Panc1 (cell line): ENCODE results near the gene BCR. TPM values are rescaled to one million over a fixed set of nuclear protein-coding genes. Genes with fewer than 3 reads are reported as not detected.

Source experiments
- ATAC-seq: fragments of 200-7000 bp; cut with Tn5 transposase; 2 replicates; pipeline ENCODE4 v1.9.1; 2020; ENCODE audit warnings: mild to moderate bottlenecking, moderate library complexity
- BruUV-seq: library from RNA; stranded (reverse); fragments of 400-500 nt; replicated peaks from 2 replicates; lab custom pipeline; 2021; lab: Mats Ljungman, UMichigan
- CTCF ChIA-PET: fragments of 300-600 bp; sonication (Branson Sonifier 250); formaldehyde crosslinking; loops from one replicate; lab custom pipeline; 2022; ENCODE audit warnings: antibody characterized with exemption; lab: Charles Lee
- POLR2A ChIA-PET: fragments of 300-600 bp; sonication (Branson Sonifier 250); formaldehyde crosslinking; loops from one replicate; lab custom pipeline; 2022; ENCODE audit warnings: antibody characterized with exemption; lab: Charles Lee
- DNase-seq: peaks from one replicate; pipeline ENCODE4 v3.0.0-alpha.2; 2010; ENCODE audit warnings: low read depth, low spot score
- H3K27ac ChIP-seq: 2 replicates; pipeline ENCODE4 v1.5.1; 2011; ENCODE audit warnings: mild to moderate bottlenecking, low read length, inconsistent platforms
- H3K27me3 ChIP-seq: fragments of 200-500 bp; sonication (Bioruptor generic); 2 replicates; pipeline ENCODE4 v1.6.0; 2014; ENCODE audit warnings: low read length, inconsistent platforms; ENCODE audit not compliant: control insufficient read depth, insufficient read depth
- H3K36me3 ChIP-seq: fragments of 200-500 bp; sonication (Bioruptor generic); 2 replicates; pipeline ENCODE4 v1.5.1; 2014; ENCODE audit warnings: inconsistent platforms, mild to moderate bottlenecking, low read length, moderate library complexity; ENCODE audit not compliant: control insufficient read depth, insufficient read depth
- H3K4me1 ChIP-seq: 2 replicates; pipeline ENCODE4 v1.5.1; 2011; ENCODE audit warnings: inconsistent platforms, mild to moderate bottlenecking, low read length, moderate library complexity; ENCODE audit not compliant: control insufficient read depth, insufficient read depth
- H3K4me3 ChIP-seq, 2 experiments: 2 replicates each; pipeline ENCODE4 v1.5.1; 2011 to 2012; ENCODE audit warnings: low read depth in 2 of 2, low read length in 2 of 2, mild to moderate bottlenecking in 2 of 2, inconsistent platforms in 1 of 2, moderate library complexity in 1 of 2
- H3K9me3 ChIP-seq: fragments of 200-500 bp; sonication (Bioruptor generic); 2 replicates; pipeline ENCODE4 v1.5.1; 2014; ENCODE audit warnings: low read depth, mild to moderate bottlenecking, inconsistent platforms, low read length, moderate library complexity; ENCODE audit not compliant: control insufficient read depth, insufficient read depth
- POLR2AphosphoS5 ChIP-seq: IDR thresholded peaks from 2 replicates; pipeline ENCODE4 v1.6.1; 2012; ENCODE audit warnings: mild to moderate bottlenecking, low read depth, low read length, moderate library complexity
- SIN3A ChIP-seq: IDR thresholded peaks from 2 replicates; pipeline ENCODE4 v1.6.1; 2012; ENCODE audit warnings: low read depth, mild to moderate bottlenecking, low read length, moderate library complexity, borderline replicate concordance; ENCODE audit not compliant: insufficient read depth
- TCF7L2 ChIP-seq: IDR thresholded peaks from 2 replicates; pipeline ENCODE4 v1.6.1; 2011; ENCODE audit warnings: mild to moderate bottlenecking, low read depth, low read length, inconsistent platforms
- in situ Hi-C: cut with HindIII; loops from 2 replicates; pipeline ENCODE4 v1.10.0; 2016; ENCODE audit warnings: low sequenced_read_pairs, low pct_unique_long_range_greater_than_20kb
- intact Hi-C: fragments of 100-400 bp; cut with micrococcal nuclease; formaldehyde crosslinking; loops from one replicate; pipeline ENCODE4 v1.10.0; 2022; ENCODE audit not compliant: unreplicated experiment
- total RNA-seq: library from RNA; stranded (reverse); gene quantifications from one replicate; pipeline ENCODE4 v1.2.1, GENCODE V29; 2021; ENCODE audit not compliant: unreplicated experiment
- TF ChIP-seq, protein P1 (sequence below): fragments of 450-650 bp; IDR thresholded peaks from 2 replicates; pipeline ENCODE4 v1.5.1; 2017; ENCODE audit warnings: mild to moderate bottlenecking
- TF ChIP-seq, protein P2 (sequence below), 2 experiments: IDR thresholded peaks; 2 replicates each; pipeline ENCODE4 v1.6.1; 2011 to 2012; ENCODE audit warnings: low read depth in 2 of 2, control low read depth in 1 of 2, low read length in 1 of 2, mild to moderate bottlenecking in 1 of 2, moderate library complexity in 1 of 2; ENCODE audit not compliant: insufficient read depth in 1 of 2

Gene BCR
- total RNA-seq, 1 experiment from 2014 or later: 32.1 TPM

- ATAC-seq (no peak), DNase-seq (no peak)
- in situ Hi-C loops (no loop called here), intact Hi-C loops (no loop called here)
- no peak overlapping the region for H3K27ac ChIP-seq
- H3K36me3 ChIP-seq: no peaks in the 10 kb centered on the region
- TF ChIP-seq TCF7L2 (no peak), POLR2AphosphoS5 (no peak), SIN3A (no peak)
- TF ChIP-seq, protein P1, sequence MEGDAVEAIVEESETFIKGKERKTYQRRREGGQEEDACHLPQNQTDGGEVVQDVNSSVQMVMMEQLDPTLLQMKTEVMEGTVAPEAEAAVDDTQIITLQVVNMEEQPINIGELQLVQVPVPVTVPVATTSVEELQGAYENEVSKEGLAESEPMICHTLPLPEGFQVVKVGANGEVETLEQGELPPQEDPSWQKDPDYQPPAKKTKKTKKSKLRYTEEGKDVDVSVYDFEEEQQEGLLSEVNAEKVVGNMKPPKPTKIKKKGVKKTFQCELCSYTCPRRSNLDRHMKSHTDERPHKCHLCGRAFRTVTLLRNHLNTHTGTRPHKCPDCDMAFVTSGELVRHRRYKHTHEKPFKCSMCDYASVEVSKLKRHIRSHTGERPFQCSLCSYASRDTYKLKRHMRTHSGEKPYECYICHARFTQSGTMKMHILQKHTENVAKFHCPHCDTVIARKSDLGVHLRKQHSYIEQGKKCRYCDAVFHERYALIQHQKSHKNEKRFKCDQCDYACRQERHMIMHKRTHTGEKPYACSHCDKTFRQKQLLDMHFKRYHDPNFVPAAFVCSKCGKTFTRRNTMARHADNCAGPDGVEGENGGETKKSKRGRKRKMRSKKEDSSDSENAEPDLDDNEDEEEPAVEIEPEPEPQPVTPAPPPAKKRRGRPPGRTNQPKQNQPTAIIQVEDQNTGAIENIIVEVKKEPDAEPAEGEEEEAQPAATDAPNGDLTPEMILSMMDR: no peak
- TF ChIP-seq, protein P2, sequence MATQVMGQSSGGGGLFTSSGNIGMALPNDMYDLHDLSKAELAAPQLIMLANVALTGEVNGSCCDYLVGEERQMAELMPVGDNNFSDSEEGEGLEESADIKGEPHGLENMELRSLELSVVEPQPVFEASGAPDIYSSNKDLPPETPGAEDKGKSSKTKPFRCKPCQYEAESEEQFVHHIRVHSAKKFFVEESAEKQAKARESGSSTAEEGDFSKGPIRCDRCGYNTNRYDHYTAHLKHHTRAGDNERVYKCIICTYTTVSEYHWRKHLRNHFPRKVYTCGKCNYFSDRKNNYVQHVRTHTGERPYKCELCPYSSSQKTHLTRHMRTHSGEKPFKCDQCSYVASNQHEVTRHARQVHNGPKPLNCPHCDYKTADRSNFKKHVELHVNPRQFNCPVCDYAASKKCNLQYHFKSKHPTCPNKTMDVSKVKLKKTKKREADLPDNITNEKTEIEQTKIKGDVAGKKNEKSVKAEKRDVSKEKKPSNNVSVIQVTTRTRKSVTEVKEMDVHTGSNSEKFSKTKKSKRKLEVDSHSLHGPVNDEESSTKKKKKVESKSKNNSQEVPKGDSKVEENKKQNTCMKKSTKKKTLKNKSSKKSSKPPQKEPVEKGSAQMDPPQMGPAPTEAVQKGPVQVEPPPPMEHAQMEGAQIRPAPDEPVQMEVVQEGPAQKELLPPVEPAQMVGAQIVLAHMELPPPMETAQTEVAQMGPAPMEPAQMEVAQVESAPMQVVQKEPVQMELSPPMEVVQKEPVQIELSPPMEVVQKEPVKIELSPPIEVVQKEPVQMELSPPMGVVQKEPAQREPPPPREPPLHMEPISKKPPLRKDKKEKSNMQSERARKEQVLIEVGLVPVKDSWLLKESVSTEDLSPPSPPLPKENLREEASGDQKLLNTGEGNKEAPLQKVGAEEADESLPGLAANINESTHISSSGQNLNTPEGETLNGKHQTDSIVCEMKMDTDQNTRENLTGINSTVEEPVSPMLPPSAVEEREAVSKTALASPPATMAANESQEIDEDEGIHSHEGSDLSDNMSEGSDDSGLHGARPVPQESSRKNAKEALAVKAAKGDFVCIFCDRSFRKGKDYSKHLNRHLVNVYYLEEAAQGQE (IDR thresholded peaks at IDR 0.05; ENCODE audit: insufficient read depth in 1 of 2, low read depth in 2 of 2, low read length in 1 of 2): no peak
- CTCF ChIA-PET: no interaction called here
- POLR2A ChIA-PET: no interaction called here
- no TSS peak for BruUV-seq
- H3K4me3 ChIP-seq: no peak overlapping the region
- H3K4me1 ChIP-seq: no peaks in the 10 kb centered on the region
- H3K27me3 ChIP-seq: no peaks in the 10 kb centered on the region
- H3K9me3 ChIP-seq: no peaks in the 10 kb centered on the region
Measured at GRCh38 chr22:23161029-23161428, 19.3 kb upstream of the BCR start.

DNA sequence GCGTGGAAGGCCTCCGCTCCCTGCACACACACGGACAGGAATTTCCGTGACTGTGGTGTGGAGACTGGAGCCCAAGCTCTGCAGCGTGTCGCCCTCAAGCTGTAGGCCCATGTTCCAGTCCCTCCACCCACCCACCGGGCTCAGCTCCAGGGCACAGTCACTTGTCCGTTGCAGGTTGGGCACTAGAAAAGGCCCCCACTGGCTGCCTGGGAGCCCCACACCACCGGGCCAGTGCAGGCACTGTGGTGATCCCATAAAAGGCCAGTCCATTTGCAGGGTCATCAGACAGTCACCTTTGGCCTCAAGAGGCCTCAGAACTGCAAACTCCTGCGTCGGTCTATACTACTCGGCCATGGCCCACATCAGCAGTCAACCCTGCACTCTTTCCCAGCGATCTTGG, 18.7 kb upstream of the BCR start:
- intact Hi-C loops: no loop called here
- Histone ChIP-seq H3K27ac (no peak overlapping the region), H3K9me3 (no peaks in the 10 kb centered on the region), H3K27me3 (no peaks in the 10 kb centered on the region), H3K4me1 (no peaks in the 10 kb centered on the region), H3K4me3 (no peak overlapping the region), H3K36me3 (no peaks in the 10 kb centered on the region)
- POLR2A ChIA-PET: no interaction called here
- no TSS peak for BruUV-seq
- CTCF ChIA-PET: no interaction called here
- ATAC-seq (no peak), DNase-seq (no peak)
- TF ChIP-seq, protein P1: no peak
- TF ChIP-seq SIN3A (no peak), POLR2AphosphoS5 (no peak), TCF7L2 (no peak)
- TF ChIP-seq, protein P2 (IDR thresholded peaks at IDR 0.05; ENCODE audit: insufficient read depth in 1 of 2, low read depth in 2 of 2, low read length in 1 of 2): no peak
- in situ Hi-C loops: no loop called here
